Amniotic epithelial cell (primary cell): ENCODE results near the gene PCID2.

Experiments
- DNase-seq: peaks from one replicate; pipeline ENCODE4 v3.0.0-alpha.2; 2010; ENCODE audit warnings: low read depth

Gene PCID2

GRCh38 chr13:113149711-113150549, 58.5 kb downstream of the PCID2 start:
- DNase-seq = no peak

- DNase-seq = no peak
Measured at GRCh38 chr13:113148940-113149503, 59.4 kb downstream of the PCID2 start.

GRCh38 chr13:113148407-113148806, 60.1 kb downstream of the PCID2 start:
- DNase-seq = no peak

- no peak for DNase-seq
Measured at GRCh38 chr13:113147206-113147605, 61.3 kb downstream of the PCID2 start.

- DNase-seq = no peak
Measured at GRCh38 chr13:113146750-113147149, 61.7 kb downstream of the PCID2 start.

GRCh38 chr13:113145911-113146598, 62.4 kb downstream of the PCID2 start:
- DNase-seq = no peak

- no peak for DNase-seq
Measured at GRCh38 chr13:113145496-113145895, 63.0 kb downstream of the PCID2 start.

GRCh38 chr13:113144255-113144629, 64.2 kb downstream of the PCID2 start:
- DNase-seq = no peak

GRCh38 chr13:113143466-113144254, 64.8 kb downstream of the PCID2 start:
- DNase-seq = no peak

- DNase-seq = no peak
Measured at GRCh38 chr13:113142876-113143275, 65.6 kb downstream of the PCID2 start.

GRCh38 chr13:113141601-113141970, 66.9 kb downstream of the PCID2 start:
- DNase-seq = no peak

GRCh38 chr13:113140677-113141600, 67.5 kb downstream of the PCID2 start:
- DNase-seq = no peak

GRCh38 chr13:113139577-113139976, 68.9 kb downstream of the PCID2 start:
- no peak for DNase-seq

- DNase-seq = peak; percentile 17
Measured at GRCh38 chr13:113138792-113139551, 69.5 kb downstream of the PCID2 start.

- no peak for DNase-seq
Measured at GRCh38 chr13:113137691-113138298, 70.7 kb downstream of the PCID2 start.

GRCh38 chr13:113135281-113135760, 73.1 kb downstream of the PCID2 start:
- no peak for DNase-seq

- peak; percentile 21 for DNase-seq
Measured at GRCh38 chr13:113129921-113130750, 78.3 kb downstream of the PCID2 start.

- DNase-seq = no peak
Measured at GRCh38 chr13:113129480-113129879, 79.0 kb downstream of the PCID2 start.
